NCI-H82 treated with DMSO at 0.1 percent for 48 hours (cell line): ENCODE data around the gene OR5M8.

Experiments used
- DNase-seq: peaks from one replicate; lab custom pipeline; 2025; ENCODE audit not compliant: unreplicated experiment; lab: John Stamatoyannopoulos, UW

OR5M8 gene

DNA sequence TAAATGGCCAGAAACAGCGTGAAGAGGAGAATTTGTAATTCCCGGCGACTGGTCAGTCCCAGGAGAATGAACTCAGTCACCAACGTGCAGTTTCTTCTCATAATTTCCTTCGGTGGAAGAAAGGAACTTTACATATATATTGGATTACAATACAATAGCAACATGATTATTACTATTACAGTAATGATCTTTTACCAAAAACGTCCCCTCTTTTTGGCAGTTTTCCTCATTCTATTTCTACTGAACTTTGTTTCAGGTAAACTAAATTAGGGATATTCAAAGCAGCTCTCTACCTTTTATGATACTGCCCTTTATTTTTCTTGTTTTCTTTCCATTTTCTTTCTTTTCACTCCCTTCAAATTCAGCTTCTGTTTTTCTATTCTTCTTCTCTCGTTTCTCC lies at the start of gene OR5M8:
TSS of gene OR5M8 (minus strand) at position 101 of the 400 bp plus-strand sequence. CDS start at position 101, 0 bp downstream.
- DNase-seq: no peak

DNA sequence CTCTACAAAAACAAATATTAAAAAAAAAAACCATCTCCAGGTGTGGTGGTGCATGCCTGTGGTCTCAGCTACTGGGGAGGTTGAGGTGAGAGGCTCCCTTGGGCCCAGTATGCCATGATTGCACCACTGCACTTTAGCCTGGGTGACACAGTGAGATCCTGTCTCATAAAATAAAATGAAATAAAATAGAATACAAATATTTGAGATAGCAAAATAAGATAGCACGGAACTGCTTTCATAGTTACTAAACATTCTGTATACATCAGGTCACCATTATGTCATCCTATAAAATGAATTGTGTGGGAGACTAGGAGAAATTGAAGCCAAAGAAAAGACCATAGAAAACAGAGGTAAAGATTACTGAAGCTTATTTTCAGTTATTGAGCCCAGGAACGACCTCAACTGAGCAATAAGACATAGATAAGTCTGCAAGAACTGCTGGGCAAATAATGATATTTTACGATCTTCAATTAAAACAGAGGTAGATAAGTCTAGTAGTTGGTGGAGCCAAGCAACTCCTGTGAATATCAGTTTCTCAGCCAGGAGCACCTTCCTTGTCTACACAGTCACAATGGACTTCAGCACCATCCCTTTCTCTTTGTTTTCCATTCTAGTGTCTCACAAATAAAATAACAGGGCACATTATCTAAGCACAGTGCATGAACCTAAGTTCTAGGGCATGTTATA lies 42.0 kb upstream of the OR5M8 start:
- DNase-seq: no peak

- no peak for DNase-seq
Observed at GRCh38 chr11:56531856-56532255, 40.7 kb upstream of the OR5M8 start.

GRCh38 chr11:56522008-56522407 lies 30.8 kb upstream of the OR5M8 start:
- DNase-seq: no peak

DNA sequence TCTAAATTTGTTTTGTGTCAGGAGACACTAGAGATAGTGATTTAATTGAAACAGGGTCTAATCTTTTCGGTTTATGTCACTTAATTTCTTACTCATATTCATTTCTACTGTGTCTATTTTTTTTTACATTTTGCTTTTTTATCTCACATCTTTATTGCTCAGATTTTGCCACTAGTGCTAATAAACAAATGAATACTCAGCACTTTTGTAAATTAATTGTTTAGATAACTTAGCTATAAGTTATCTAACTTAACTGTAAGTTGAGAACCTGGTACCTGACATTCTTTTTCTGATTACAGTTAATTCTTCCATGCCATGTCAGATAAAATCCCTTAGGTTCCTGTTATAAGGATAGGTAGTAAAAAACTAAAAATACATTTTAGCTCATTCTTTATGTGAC lies 22.1 kb upstream of the OR5M8 start:
- DNase-seq: no peak

DNA sequence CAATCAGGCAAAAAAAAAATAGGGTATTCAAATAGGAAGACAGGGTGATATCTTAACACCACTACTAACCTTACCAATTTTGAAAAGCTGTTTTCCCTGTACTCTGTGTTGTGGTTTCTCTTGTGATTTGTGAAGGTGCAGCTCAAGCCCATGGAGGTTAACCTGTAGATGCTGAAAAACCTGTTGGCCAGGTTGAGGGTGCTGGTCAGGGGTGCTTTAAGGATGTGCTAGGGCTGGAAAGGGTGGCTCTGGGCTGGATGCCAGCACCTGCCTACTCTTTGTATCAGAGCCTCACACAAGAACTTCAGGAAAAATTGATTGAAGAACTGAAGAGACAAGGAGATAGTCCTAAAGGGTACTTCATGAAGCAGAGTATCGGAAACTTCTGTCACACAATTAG lies 18.3 kb upstream of the OR5M8 start:
- DNase-seq: no peak

DNA sequence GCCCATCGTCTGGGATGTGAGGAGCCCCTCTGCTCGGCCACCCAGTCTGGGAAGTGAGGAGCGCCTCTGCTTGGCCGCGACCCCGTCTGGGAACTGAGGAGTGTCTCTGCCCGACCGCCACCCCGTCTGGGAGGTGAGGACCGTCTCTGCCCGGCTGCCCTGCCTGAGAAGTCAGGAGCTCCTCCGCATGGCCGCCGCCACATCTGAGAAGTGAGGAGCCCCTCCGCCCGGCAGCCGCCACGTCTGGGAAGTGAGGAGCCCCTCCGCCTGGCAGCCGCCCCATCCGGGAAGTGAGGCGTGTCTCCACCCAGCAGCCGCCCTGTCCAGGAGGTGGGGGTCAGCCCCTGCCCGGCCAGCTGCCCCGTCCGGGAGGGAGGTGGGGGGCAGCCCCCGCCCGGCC lies 5.8 kb upstream of the OR5M8 start:
- DNase-seq: no peak

GRCh38 chr11:56495117-56495516 lies 3.9 kb upstream of the OR5M8 start:
- DNase-seq: no peak

GRCh38 chr11:56486801-56487200 lies 4.4 kb downstream of the OR5M8 start:
- DNase-seq: no peak

DNA sequence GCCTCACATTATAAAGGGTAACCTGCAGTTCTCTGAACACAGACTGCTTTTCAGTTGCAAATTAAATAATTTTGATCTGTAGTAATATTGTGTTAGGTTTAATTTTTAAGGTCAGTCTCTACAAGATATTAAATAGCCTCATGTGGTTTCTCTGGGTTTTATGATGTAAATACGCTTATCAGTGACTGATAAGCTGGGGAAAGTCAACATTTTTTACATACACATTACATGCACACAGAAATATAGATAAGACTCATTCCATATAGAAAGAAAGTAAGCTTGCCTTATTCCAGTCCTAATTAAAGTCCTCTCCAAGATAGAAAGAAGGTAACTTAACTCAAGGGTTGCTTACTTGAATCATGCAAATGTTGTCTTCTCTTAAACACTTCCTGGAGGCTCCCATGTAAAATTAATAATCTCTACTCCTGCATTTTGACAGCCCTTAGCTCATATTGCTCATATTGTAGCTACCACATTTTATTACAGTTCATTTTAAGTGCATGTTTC lies 16.4 kb downstream of the OR5M8 start:
- DNase-seq: no peak

- no peak for DNase-seq
Observed at GRCh38 chr11:56473252-56473651, 17.9 kb downstream of the OR5M8 start, which contains the start of gene OR5M3. OR5M3 (minus strand) TSS chr11:56473352; CDS start chr11:56470497, 2,855 bp downstream.

- DNase-seq: no peak
Observed at GRCh38 chr11:56457076-56457475, 34.1 kb downstream of the OR5M8 start.

- DNase-seq: no peak
Observed at GRCh38 chr11:56453521-56453920, 37.6 kb downstream of the OR5M8 start.
